Subcutaneous adipose tissue (tissue), 4 donors: Measurements from ENCODE around the gene B2M. TPM values are rescaled to one million over a fixed set of nuclear protein-coding genes. Genes with fewer than 3 reads are reported as not detected.

Experiments used
- CTCF ChIP-seq: fragments of 450-650 bp; IDR thresholded peaks from one replicate; pipeline ENCODE4 v1.5.1; 2016; ENCODE audit warnings: low read depth, mild to moderate bottlenecking, control low read depth, antibody characterized with exemption, moderate library complexity
- total RNA-seq, 4 donors: library from RNA; depleted of rRNA; stranded (reverse); fragments of >200 nt; gene quantifications; one replicate each; pipeline ENCODE4 v1.1.0, GENCODE V29; 2016

Gene B2M
- total RNA-seq, 4 donors from 2014 or later = 2,790 to 8,596 (median 3,870) TPM

GRCh38 chr15:44726568-44727484, 15.5 kb downstream of the B2M start:
- TF ChIP-seq CTCF = no peak

- TF ChIP-seq CTCF = no peak
Measured at GRCh38 chr15:44727485-44728231, 16.3 kb downstream of the B2M start.

GRCh38 chr15:44728576-44729407, 17.5 kb downstream of the B2M start:
- TF ChIP-seq CTCF = no peak

GRCh38 chr15:44729408-44730127, 18.3 kb downstream of the B2M start:
- TF ChIP-seq CTCF = no peak

GRCh38 chr15:44734839-44735481, 23.6 kb downstream of the B2M start:
- TF ChIP-seq CTCF = no peak

GRCh38 chr15:44735482-44736180, 24.3 kb downstream of the B2M start:
- no peak for TF ChIP-seq CTCF
